HepG2 (cell line): ENCODE results near the gene PRKG1. TPM values are rescaled to one million over a fixed set of nuclear protein-coding genes. Genes with fewer than 3 reads are reported as not detected.
A peak's percentile ranks its signal among the peaks of the same experiment; 100 is the strongest.

Experiments used
- BORCS8-MEF2B ChIP-seq: sonication (generic); formaldehyde crosslinking; IDR thresholded peaks from 2 replicates; pipeline ENCODE4 v1.8.0; 2022; ENCODE audit warnings: mild to moderate bottlenecking, missing genetic modification reagents
- CCAR2 ChIP-seq: fragments of 200-400 bp; formaldehyde crosslinking; optimal IDR thresholded peaks from 2 replicates; pipeline ENCODE3; 2018; ENCODE audit warnings: low read depth, mild to moderate bottlenecking, low read length, moderate library complexity
- CREB1 ChIP-seq, 2 experiments: fragments of 450-650 bp in 1 of 2; IDR thresholded peaks; 2 replicates each; pipeline ENCODE4 v1.6.1; 2016 to 2017; ENCODE audit warnings: control low read depth in 1 of 2, mild to moderate bottlenecking in 1 of 2, missing compliant biosample characterization in 1 of 2, missing genetic modification characterization in 1 of 2
- FOXO4 ChIP-seq: sonication (generic); formaldehyde crosslinking; conservative IDR thresholded peaks from 2 replicates; pipeline ENCODE4 v1.8.1; 2023; ENCODE audit warnings: missing genetic modification reagents
- NR2F6 ChIP-seq, 2 experiments: IDR thresholded peaks; 2 replicates each; pipeline ENCODE4 v1.6.1; 2016; ENCODE audit warnings: antibody characterized with exemption in 1 of 2, mild to moderate bottlenecking in 1 of 2
- PRPF4 ChIP-seq: fragments of 200-400 bp; formaldehyde crosslinking; IDR thresholded peaks from 2 replicates; pipeline ENCODE4 v1.6.1; 2016; ENCODE audit warnings: low read length, low read depth; ENCODE audit not compliant: poor library complexity, severe bottlenecking
- RNF219 ChIP-seq: sonication (generic); formaldehyde crosslinking; IDR thresholded peaks from 2 replicates; pipeline ENCODE4 v1.5.0; 2020; ENCODE audit warnings: mild to moderate bottlenecking, missing genetic modification reagents
- RXRB ChIP-seq: IDR thresholded peaks from 2 replicates; pipeline ENCODE4 v1.6.1; 2016; ENCODE audit warnings: borderline replicate concordance, missing genetic modification reagents, missing compliant biosample characterization
- SAP130 ChIP-seq: IDR thresholded peaks from 2 replicates; pipeline ENCODE4 v1.6.1; 2016; ENCODE audit warnings: low read depth
- SOX13 ChIP-seq, 3 experiments: fragments of 450-650 bp in 1 of 3; sonication (generic) in 1 of 3; formaldehyde crosslinking in 1 of 3; IDR thresholded peaks in 2 of 3; conservative IDR thresholded peaks in 1 of 3; 2 replicates each; pipeline versions ENCODE4 v1.5.0 to v1.6.1; 2016 to 2020; ENCODE audit warnings: antibody characterized with exemption in 1 of 3, mild to moderate bottlenecking in 1 of 3, missing compliant biosample characterization in 1 of 3, missing genetic modification reagents in 1 of 3, moderate library complexity in 1 of 3
- SP4 ChIP-seq: sonication (generic); formaldehyde crosslinking; IDR thresholded peaks from 2 replicates; pipeline ENCODE4 v1.8.1; 2023; ENCODE audit warnings: mild to moderate bottlenecking, missing genetic modification reagents
- TBX2 ChIP-seq: sonication (generic); formaldehyde crosslinking; IDR thresholded peaks from 2 replicates; pipeline ENCODE4 v1.5.0; 2020; ENCODE audit warnings: missing genetic modification reagents, mild to moderate bottlenecking, borderline replicate concordance
- USF2 ChIP-seq, 2 experiments: sonication (generic) in 1 of 2; formaldehyde crosslinking in 1 of 2; IDR thresholded peaks; 2 replicates each; pipeline versions ENCODE4 v1.5.1 to v1.6.1; 2011 to 2020; ENCODE audit warnings: borderline replicate concordance in 1 of 2, low read depth in 1 of 2, low read length in 1 of 2, mild to moderate bottlenecking in 1 of 2, missing genetic modification reagents in 1 of 2, moderate library complexity in 1 of 2
- ZFAT ChIP-seq: sonication (generic); formaldehyde crosslinking; conservative IDR thresholded peaks from 2 replicates; pipeline ENCODE4 v1.8.1; 2023; ENCODE audit warnings: missing genetic modification reagents, inconsistent platforms
- ZNF546 ChIP-seq: sonication (generic); formaldehyde crosslinking; conservative IDR thresholded peaks from 2 replicates; pipeline ENCODE4 v1.8.1; 2023; ENCODE audit warnings: mild to moderate bottlenecking, missing genetic modification reagents
- ZNF713 ChIP-seq: sonication (generic); formaldehyde crosslinking; IDR thresholded peaks from 2 replicates; pipeline ENCODE4 v1.4.0; 2020; ENCODE audit warnings: mild to moderate bottlenecking, missing genetic modification reagents
- ZSCAN20 ChIP-seq: sonication (generic); formaldehyde crosslinking; IDR thresholded peaks from 2 replicates; pipeline ENCODE4 v1.4.0; 2020; ENCODE audit warnings: missing genetic modification reagents, mild to moderate bottlenecking, borderline replicate concordance
- polyA plus RNA-seq, 8 experiments: library from polyadenylated mRNA; depleted of rRNA in 3 of 8; stranded (reverse) in 7 of 8; unstranded in 1 of 8; fragments of >200 nt; fragmentation: Illumina TruSeq in 4 of 8; extraction: Trizol in 4 of 8; gene quantifications; 2 replicates each; pipeline versions ENCODE4 v1.2.1 to v1.2.3, GENCODE V29; 2011 to 2016; ENCODE audit warnings: low read depth in 4 of 8, missing spikeins in 1 of 8, mixed read lengths in 1 of 8; ENCODE audit not compliant: insufficient read depth in 1 of 8
- total RNA-seq, 5 experiments: library from RNA; depleted of rRNA; stranded (reverse); fragments of >200 nt; fragmentation: Illumina TruSeq; extraction: Trizol; gene quantifications; 2 replicates each; pipeline ENCODE4 v1.2.3, GENCODE V29; 2016; ENCODE audit warnings: low read depth in 1 of 5

Gene PRKG1
- total and polyA plus RNA-seq, 2 of the 13 experiments (the other 11 are each of a cell fraction or from before 2014, with no cell fraction given) = 0.01 TPM; not detected in 1

- TF ChIP-seq FOXO4 (0 out of 2 replicates have a peak, but pooled peaks have one; percentile 66), ZFAT (CRISPR knock-in tag) (peak; percentile 78; the same call in 1 of the 2 replicates), TBX2 (peak; percentile 94), CCAR2 (peak; percentile 36), ZNF713 (CRISPR knock-in tag) (no peak), BORCS8-MEF2B (peak; percentile 25; the same call in 1 of the 2 replicates), PRPF4 (no peak), NR2F6 (IDR thresholded peaks at IDR 0.05) (no peak), NR2F6 (CRISPR knock-in tag; IDR thresholded peaks at IDR 0.05) (no peak), ZSCAN20 (CRISPR knock-in tag) (0 out of 2 replicates have a peak, but pooled peaks have one; percentile 61), CREB1 (IDR thresholded peaks at IDR 0.05) (no peak), CREB1 (CRISPR knock-in tag; IDR thresholded peaks at IDR 0.05) (peak; percentile 30; the same call in 1 of the 2 replicates), SOX13 (IDR thresholded peaks at IDR 0.05) (no peak), SOX13 (CRISPR knock-in tag; conservative IDR thresholded peaks at IDR 0.05 in 1 of 2, IDR thresholded peaks at IDR 0.05 in 1 of 2) (peak in 1 of 2 experiments; percentile 20; a peak in 2 of 4 replicates), USF2 (IDR thresholded peaks at IDR 0.05; ENCODE audit: low read depth, low read length) (no peak), USF2 (CRISPR knock-in tag; IDR thresholded peaks at IDR 0.05; ENCODE audit: borderline replicate concordance) (no peak), SAP130 (CRISPR knock-in tag) (peak; percentile 28; the same call in 1 of the 2 replicates), RXRB (CRISPR knock-in tag) (peak; percentile 45; the same call in 1 of the 2 replicates), ZNF546 (CRISPR knock-in tag) (no peak), SP4 (0 out of 2 replicates have a peak, but pooled peaks have one; percentile 32), RNF219 (CRISPR knock-in tag) (no peak)
Measured at GRCh38 chr10:52308251-52309031, 1234.2 kb downstream of the PRKG1 start (continued).
